Endothelial cell (in vitro differentiated cells): ENCODE data around the gene TPP1. TPM values are rescaled to one million over a fixed set of nuclear protein-coding genes. Genes with fewer than 3 reads are reported as not detected.

ENCODE experiments used
- DNase-seq: peaks from one replicate; pipeline ENCODE4 v3.0.0; 2021; ENCODE audit warnings: low spot score
- H3K27ac Mint-ChIP-seq: one replicate; pipeline ENCODE4 v1.8.0; 2021; ENCODE audit warnings: mixed read lengths, inconsistent platforms; ENCODE audit not compliant: unreplicated experiment
- H3K27me3 Mint-ChIP-seq: one replicate; pipeline ENCODE4 v1.8.0; 2021; ENCODE audit warnings: mild to moderate bottlenecking, moderate library complexity, mixed read lengths, inconsistent platforms; ENCODE audit not compliant: unreplicated experiment
- H3K36me3 Mint-ChIP-seq: one replicate; pipeline ENCODE4 v1.8.0; 2021; ENCODE audit warnings: mild to moderate bottlenecking, low read depth, mixed read lengths, inconsistent platforms; ENCODE audit not compliant: unreplicated experiment
- H3K4me1 Mint-ChIP-seq: one replicate; pipeline ENCODE4 v1.8.0; 2021; ENCODE audit warnings: mild to moderate bottlenecking, mixed read lengths, inconsistent platforms; ENCODE audit not compliant: unreplicated experiment
- H3K4me3 Mint-ChIP-seq: one replicate; pipeline ENCODE4 v1.8.0; 2021; ENCODE audit warnings: mild to moderate bottlenecking, mixed read lengths, inconsistent platforms; ENCODE audit not compliant: unreplicated experiment
- H3K9me3 Mint-ChIP-seq: one replicate; pipeline ENCODE4 v1.8.0; 2021; ENCODE audit warnings: mixed read lengths, inconsistent platforms; ENCODE audit not compliant: unreplicated experiment
- CTCF ChIP-seq: fragments of 200-600 bp; sonication (generic); IDR thresholded peaks from one replicate; pipeline ENCODE4 v1.5.0; 2021; ENCODE audit warnings: antibody characterized with exemption; ENCODE audit not compliant: unreplicated experiment
- total RNA-seq: library from RNA; stranded (reverse); fragmentation: NEBNext Ultra II Directional; extraction: Animal tissue kit (Norgen Biotek cat#: 25700); gene quantifications from one replicate; pipeline ENCODE4 v1.2.1, GENCODE V29; 2021; ENCODE audit not compliant: unreplicated experiment

TPP1 gene
- total RNA-seq, 1 donor from 2014 or later = 52.9 TPM

GRCh38 chr11:6570691-6571427, 48.4 kb downstream of the TPP1 start:
- Mint-ChIP-seq H3K4me3 (no peak overlapping the region), H3K27me3 (peaks cover 9% of the 10 kb centered on the region), H3K4me1 (peaks cover 5% of the 10 kb centered on the region), H3K9me3 (no peaks in the 10 kb centered on the region), H3K36me3 (peaks cover 9% of the 10 kb centered on the region), H3K27ac (no peak overlapping the region)
- no peak for TF ChIP-seq CTCF
- no peak for DNase-seq

DNA sequence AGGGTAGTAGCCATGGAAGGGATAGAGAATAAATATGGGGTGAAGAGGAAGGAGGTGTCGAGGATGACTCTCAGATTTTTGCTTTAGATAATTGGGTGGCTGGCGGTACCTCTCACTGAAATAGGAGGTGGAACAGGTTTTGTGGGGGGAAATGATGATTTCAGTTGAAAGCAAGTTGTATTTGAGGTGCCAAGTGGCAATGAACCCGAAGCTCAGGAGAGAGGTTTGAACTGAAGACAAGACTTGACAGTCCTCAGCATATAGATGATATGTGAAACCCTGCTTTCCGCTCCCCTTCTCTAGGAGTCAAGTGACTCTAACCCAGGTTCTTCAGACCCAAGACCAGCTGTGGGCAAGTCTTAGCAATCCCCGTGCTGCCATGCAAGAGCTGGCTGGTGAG, 49.5 kb downstream of the TPP1 start:
- Mint-ChIP-seq H3K9me3 (no peaks in the 10 kb centered on the region), H3K27ac (no peak overlapping the region), H3K36me3 (peaks cover 13% of the 10 kb centered on the region), H3K27me3 (peaks cover 11% of the 10 kb centered on the region), H3K4me3 (no peak overlapping the region), H3K4me1 (no peaks in the 10 kb centered on the region)
- no peak for TF ChIP-seq CTCF
- no peak for DNase-seq

DNA sequence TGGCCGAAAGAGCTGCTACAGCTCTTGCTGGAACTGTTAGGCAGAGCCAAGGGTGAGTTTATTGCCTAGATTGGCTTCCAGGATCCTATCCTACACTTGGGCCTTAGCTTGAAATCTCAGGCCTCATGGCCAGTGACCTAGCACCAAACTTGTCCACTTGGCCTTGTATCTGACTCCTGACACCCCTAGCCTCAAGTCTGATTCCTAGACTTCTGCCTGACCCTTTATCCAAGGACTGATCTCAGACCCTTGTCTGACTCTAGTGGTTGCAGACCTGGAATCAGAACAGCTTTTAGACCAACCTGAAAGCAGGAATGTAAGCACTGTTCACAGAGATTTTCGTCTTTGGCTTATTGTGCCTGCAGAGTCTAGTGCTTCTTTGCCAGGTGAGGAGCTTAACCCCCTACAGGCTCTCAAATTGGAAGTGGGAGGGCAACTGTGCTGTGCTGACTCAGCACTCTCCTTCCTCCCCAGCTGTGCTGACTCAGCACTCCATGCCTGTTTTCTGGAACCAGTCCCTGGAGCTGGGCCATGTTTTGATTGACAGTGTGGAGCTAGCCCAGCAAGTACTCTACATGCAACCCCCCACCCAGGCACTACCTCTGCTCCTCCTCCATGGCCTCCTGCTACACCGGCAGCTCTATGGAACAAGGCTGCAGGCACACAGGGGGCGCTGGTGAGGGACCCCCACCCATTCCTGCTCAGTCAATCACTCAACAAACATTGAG, 50.9 kb downstream of the TPP1 start:
- no peak for DNase-seq
- no peak for TF ChIP-seq CTCF
- H3K4me3 Mint-ChIP-seq = no peak overlapping the region
- no peaks in the 10 kb centered on the region for H3K9me3 Mint-ChIP-seq
- no peak overlapping the region for H3K27ac Mint-ChIP-seq
- peaks cover 13% of the 10 kb centered on the region for H3K36me3 Mint-ChIP-seq
- peaks cover 11% of the 10 kb centered on the region for H3K27me3 Mint-ChIP-seq
- no peaks in the 10 kb centered on the region for H3K4me1 Mint-ChIP-seq

DNA sequence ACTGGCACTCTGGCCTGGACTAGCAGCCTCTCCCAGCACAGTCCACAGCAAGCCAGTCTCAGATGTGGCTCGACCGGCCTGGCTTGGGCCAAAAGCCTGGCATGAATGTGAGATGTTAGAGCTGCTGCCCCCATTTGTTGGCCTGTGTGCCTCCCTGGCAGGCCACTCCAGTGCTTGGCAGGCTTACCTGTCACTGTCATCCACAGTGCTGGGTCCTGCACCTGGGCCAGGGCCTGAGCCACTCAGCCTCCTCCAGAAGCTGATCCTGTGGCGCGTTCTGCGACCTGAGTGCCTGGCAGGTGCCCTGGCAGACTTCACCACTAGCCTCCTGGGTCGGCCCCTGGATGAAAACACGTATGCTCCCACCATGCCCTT, 51.9 kb downstream of the TPP1 start:
- Mint-ChIP-seq H3K27ac (no peak overlapping the region), H3K27me3 (peaks cover 9% of the 10 kb centered on the region), H3K4me3 (no peak overlapping the region), H3K36me3 (peaks cover 15% of the 10 kb centered on the region), H3K4me1 (no peaks in the 10 kb centered on the region), H3K9me3 (no peaks in the 10 kb centered on the region)
- DNase-seq = no peak
- TF ChIP-seq CTCF = no peak
